Measurements from ENCODE around the gene MACIR.

MACIR gene

GRCh38 chr5:103224118-103224893, 34.3 kb upstream of the MACIR start:
- no peak for TF ChIP-seq TAF1 (IDR thresholded peaks at IDR 0.05; ENCODE audit: borderline replicate concordance, insufficient read depth, low read length)
- no peak for TF ChIP-seq POLR2AphosphoS5 (IDR thresholded peaks at IDR 0.05; ENCODE audit: low read depth, low read length)
- TF ChIP-seq FOXP2 (optimal IDR thresholded peaks at IDR 0.05; ENCODE audit: borderline replicate concordance, extremely low read depth, extremely low read length, insufficient read depth) = no peak
- TF ChIP-seq, protein P1, sequence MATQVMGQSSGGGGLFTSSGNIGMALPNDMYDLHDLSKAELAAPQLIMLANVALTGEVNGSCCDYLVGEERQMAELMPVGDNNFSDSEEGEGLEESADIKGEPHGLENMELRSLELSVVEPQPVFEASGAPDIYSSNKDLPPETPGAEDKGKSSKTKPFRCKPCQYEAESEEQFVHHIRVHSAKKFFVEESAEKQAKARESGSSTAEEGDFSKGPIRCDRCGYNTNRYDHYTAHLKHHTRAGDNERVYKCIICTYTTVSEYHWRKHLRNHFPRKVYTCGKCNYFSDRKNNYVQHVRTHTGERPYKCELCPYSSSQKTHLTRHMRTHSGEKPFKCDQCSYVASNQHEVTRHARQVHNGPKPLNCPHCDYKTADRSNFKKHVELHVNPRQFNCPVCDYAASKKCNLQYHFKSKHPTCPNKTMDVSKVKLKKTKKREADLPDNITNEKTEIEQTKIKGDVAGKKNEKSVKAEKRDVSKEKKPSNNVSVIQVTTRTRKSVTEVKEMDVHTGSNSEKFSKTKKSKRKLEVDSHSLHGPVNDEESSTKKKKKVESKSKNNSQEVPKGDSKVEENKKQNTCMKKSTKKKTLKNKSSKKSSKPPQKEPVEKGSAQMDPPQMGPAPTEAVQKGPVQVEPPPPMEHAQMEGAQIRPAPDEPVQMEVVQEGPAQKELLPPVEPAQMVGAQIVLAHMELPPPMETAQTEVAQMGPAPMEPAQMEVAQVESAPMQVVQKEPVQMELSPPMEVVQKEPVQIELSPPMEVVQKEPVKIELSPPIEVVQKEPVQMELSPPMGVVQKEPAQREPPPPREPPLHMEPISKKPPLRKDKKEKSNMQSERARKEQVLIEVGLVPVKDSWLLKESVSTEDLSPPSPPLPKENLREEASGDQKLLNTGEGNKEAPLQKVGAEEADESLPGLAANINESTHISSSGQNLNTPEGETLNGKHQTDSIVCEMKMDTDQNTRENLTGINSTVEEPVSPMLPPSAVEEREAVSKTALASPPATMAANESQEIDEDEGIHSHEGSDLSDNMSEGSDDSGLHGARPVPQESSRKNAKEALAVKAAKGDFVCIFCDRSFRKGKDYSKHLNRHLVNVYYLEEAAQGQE (IDR thresholded peaks at IDR 0.05; ENCODE audit: insufficient read depth in 1 of 2, low read depth in 2 of 2, low read length in 2 of 2) = no peak
- TF ChIP-seq SIN3A (IDR thresholded peaks at IDR 0.05; ENCODE audit: borderline replicate concordance, insufficient read depth, low read length) = no peak

DNA sequence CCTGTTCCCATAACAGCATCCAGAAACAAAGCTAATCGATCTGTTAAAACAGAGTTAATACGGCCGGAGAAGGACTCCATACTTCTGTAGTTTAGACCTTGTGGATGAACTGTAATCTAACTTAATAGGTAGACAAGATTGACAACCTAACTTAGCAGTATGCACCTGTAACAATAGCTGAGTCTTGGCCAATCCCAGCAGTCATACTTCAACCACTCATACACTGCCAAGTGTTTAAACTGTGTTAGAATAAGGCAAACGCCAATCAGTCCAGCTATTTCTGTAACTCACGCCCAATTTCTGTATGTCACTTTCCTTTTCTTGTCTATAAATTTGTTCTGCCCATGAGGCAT, 33.7 kb upstream of the MACIR start:
- TF ChIP-seq FOXP2 (optimal IDR thresholded peaks at IDR 0.05; ENCODE audit: borderline replicate concordance, extremely low read depth, extremely low read length, insufficient read depth) (no peak), SIN3A (IDR thresholded peaks at IDR 0.05; ENCODE audit: borderline replicate concordance, insufficient read depth, low read length) (no peak), TAF1 (IDR thresholded peaks at IDR 0.05; ENCODE audit: borderline replicate concordance, insufficient read depth, low read length) (no peak), POLR2AphosphoS5 (IDR thresholded peaks at IDR 0.05; ENCODE audit: low read depth, low read length) (no peak)
- TF ChIP-seq, protein P1 (IDR thresholded peaks at IDR 0.05; ENCODE audit: insufficient read depth in 1 of 2, low read depth in 2 of 2, low read length in 2 of 2) = no peak

- TF ChIP-seq FOXP2 (optimal IDR thresholded peaks at IDR 0.05; ENCODE audit: borderline replicate concordance, extremely low read depth, extremely low read length, insufficient read depth) (no peak), TAF1 (IDR thresholded peaks at IDR 0.05; ENCODE audit: borderline replicate concordance, insufficient read depth, low read length) (no peak), POLR2AphosphoS5 (IDR thresholded peaks at IDR 0.05; ENCODE audit: low read depth, low read length) (no peak), SIN3A (IDR thresholded peaks at IDR 0.05; ENCODE audit: borderline replicate concordance, insufficient read depth, low read length) (no peak)
- TF ChIP-seq, protein P1 (IDR thresholded peaks at IDR 0.05; ENCODE audit: insufficient read depth in 1 of 2, low read depth in 2 of 2, low read length in 2 of 2) = no peak
Measured at GRCh38 chr5:103228061-103228460, 30.5 kb upstream of the MACIR start.

GRCh38 chr5:103228588-103228987, 30.0 kb upstream of the MACIR start:
- no peak for TF ChIP-seq SIN3A (IDR thresholded peaks at IDR 0.05; ENCODE audit: borderline replicate concordance, insufficient read depth, low read length)
- TF ChIP-seq, protein P1 (IDR thresholded peaks at IDR 0.05; ENCODE audit: insufficient read depth in 1 of 2, low read depth in 2 of 2, low read length in 2 of 2) = no peak
- no peak for TF ChIP-seq POLR2AphosphoS5 (IDR thresholded peaks at IDR 0.05; ENCODE audit: low read depth, low read length)
- TF ChIP-seq FOXP2 (optimal IDR thresholded peaks at IDR 0.05; ENCODE audit: borderline replicate concordance, extremely low read depth, extremely low read length, insufficient read depth) = no peak
- TF ChIP-seq TAF1 (IDR thresholded peaks at IDR 0.05; ENCODE audit: borderline replicate concordance, insufficient read depth, low read length) = no peak

All from PFSK-1 (cell line).